WTC11 (cell line): ENCODE measurements around the gene RNF2. TPM values are rescaled to one million over a fixed set of nuclear protein-coding genes. Genes with fewer than 3 reads are reported as not detected.

Experiments
- CBFB ChIP-seq: sonication (generic); formaldehyde crosslinking; IDR thresholded peaks from 2 replicates; pipeline ENCODE4 v1.8.1; 2022; ENCODE audit warnings: mild to moderate bottlenecking, low read depth, missing genetic modification reagents
- CTCF ChIP-seq: fragments of 200-600 bp; IDR thresholded peaks from 2 replicates; pipeline ENCODE4 v1.8.0; 2022; ENCODE audit warnings: antibody characterized with exemption
- FOXK1 ChIP-seq: sonication (generic); formaldehyde crosslinking; IDR thresholded peaks from 2 replicates; pipeline ENCODE4 v1.8.0; 2022; ENCODE audit warnings: mild to moderate bottlenecking, moderate library complexity, missing genetic modification reagents
- GRHL2 ChIP-seq: fragments of 250-450 bp; sonication (Bioruptor Pico); IDR thresholded peaks from 2 replicates; pipeline ENCODE4 v1.8.0; 2022; ENCODE audit warnings: mild to moderate bottlenecking, moderate library complexity; ENCODE audit not compliant: insufficient replicate concordance, severe bottlenecking
- HMGA2 ChIP-seq: fragments of 250-450 bp; sonication (Bioruptor Pico); IDR thresholded peaks from 2 replicates; pipeline ENCODE4 v1.4.0; 2021; ENCODE audit warnings: mild to moderate bottlenecking, moderate library complexity
- MLX ChIP-seq: sonication (generic); formaldehyde crosslinking; IDR thresholded peaks from 2 replicates; pipeline ENCODE4 v1.8.1; 2023; ENCODE audit warnings: mild to moderate bottlenecking, missing genetic modification reagents, moderate library complexity
- MXD4 ChIP-seq: fragments of 250-450 bp; sonication (Bioruptor Pico); IDR thresholded peaks from 2 replicates; pipeline ENCODE4 v1.8.0; 2021; ENCODE audit warnings: mild to moderate bottlenecking, moderate library complexity, borderline replicate concordance
- NR3C1 ChIP-seq: sonication (generic); formaldehyde crosslinking; conservative IDR thresholded peaks from 2 replicates; pipeline ENCODE4 v1.8.1; 2023; ENCODE audit warnings: low read depth, mild to moderate bottlenecking, missing genetic modification reagents
- OVOL2 ChIP-seq: fragments of 250-450 bp; sonication (Bioruptor Pico); IDR thresholded peaks from 2 replicates; pipeline ENCODE4 v1.9.0; 2021; ENCODE audit warnings: mild to moderate bottlenecking, borderline replicate concordance
- SOX15 ChIP-seq: fragments of 250-450 bp; sonication (Bioruptor Pico); IDR thresholded peaks from 2 replicates; pipeline ENCODE4 v1.9.0; 2021; ENCODE audit warnings: mild to moderate bottlenecking
- ZNF416 ChIP-seq: fragments of 250-450 bp; sonication (Bioruptor Pico); IDR thresholded peaks from 2 replicates; pipeline ENCODE4 v1.9.0; 2021; ENCODE audit warnings: mild to moderate bottlenecking, inconsistent platforms
- ZNF532 ChIP-seq: fragments of 250-450 bp; sonication (Bioruptor Pico); IDR thresholded peaks from 2 replicates; pipeline ENCODE4 v1.9.0; 2021; ENCODE audit warnings: mild to moderate bottlenecking, borderline replicate concordance
- total RNA-seq: library from RNA; stranded (reverse); gene quantifications from 3 replicates; pipeline ENCODE4 v1.2.3, GENCODE V29; 2021
- TF ChIP-seq, protein P1 (sequence below): fragments of 250-450 bp; sonication (Bioruptor Pico); IDR thresholded peaks from 2 replicates; pipeline ENCODE4 v1.9.0; 2021; ENCODE audit warnings: mild to moderate bottlenecking
- TF ChIP-seq, protein P2 (sequence below): sonication (generic); formaldehyde crosslinking; IDR thresholded peaks from 2 replicates; pipeline ENCODE4 v1.8.0; 2022; ENCODE audit warnings: mild to moderate bottlenecking, missing genetic modification reagents
- TF ChIP-seq, protein P3 (sequence below): sonication (generic); formaldehyde crosslinking; IDR thresholded peaks from 2 replicates; pipeline ENCODE4 v1.8.1; 2022; ENCODE audit warnings: low read depth, mild to moderate bottlenecking, moderate library complexity, missing genetic modification reagents, borderline replicate concordance
- TF ChIP-seq, protein P4 (sequence below): fragments of 250-450 bp; sonication (Bioruptor Pico); IDR thresholded peaks from 2 replicates; pipeline ENCODE4 v1.9.0; 2021; ENCODE audit warnings: mild to moderate bottlenecking
- TF ChIP-seq, protein P5 (sequence below): sonication (generic); formaldehyde crosslinking; IDR thresholded peaks from 2 replicates; pipeline ENCODE4 v1.8.1; 2023; ENCODE audit warnings: mild to moderate bottlenecking, moderate library complexity, missing genetic modification reagents

RNF2 gene
- total RNA-seq, 1 experiment from 2014 or later = 37.3 TPM

DNA sequence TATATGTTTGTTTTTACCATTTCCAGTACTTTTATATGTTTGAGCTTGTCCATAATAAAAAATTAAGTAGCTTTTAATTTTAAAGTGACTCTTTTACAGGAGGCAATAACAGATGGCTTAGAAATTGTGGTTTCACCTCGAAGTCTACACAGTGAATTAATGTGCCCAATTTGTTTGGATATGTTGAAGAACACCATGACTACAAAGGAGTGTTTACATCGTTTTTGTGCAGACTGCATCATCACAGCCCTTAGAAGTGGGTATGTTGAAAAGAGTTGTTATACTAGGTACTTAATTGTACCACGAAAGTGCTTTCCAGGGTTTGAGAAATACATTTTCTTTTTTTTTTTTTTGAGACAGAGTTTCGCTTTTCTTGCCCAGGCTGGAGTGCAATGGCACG lies 46.1 kb downstream of the RNF2 start (continued):
- TF ChIP-seq ZNF532 (CRISPR knock-in tag) (no peak), NR3C1 (CRISPR knock-in tag) (no peak), SOX15 (CRISPR knock-in tag) (no peak), HMGA2 (CRISPR knock-in tag) (no peak), MXD4 (CRISPR knock-in tag) (no peak), ZNF416 (no peak), GRHL2 (CRISPR knock-in tag) (no peak), CTCF (no peak), FOXK1 (CRISPR knock-in tag) (no peak), CBFB (CRISPR knock-in tag) (no peak), MLX (CRISPR knock-in tag) (no peak), OVOL2 (no peak)
- TF ChIP-seq, protein P1, sequence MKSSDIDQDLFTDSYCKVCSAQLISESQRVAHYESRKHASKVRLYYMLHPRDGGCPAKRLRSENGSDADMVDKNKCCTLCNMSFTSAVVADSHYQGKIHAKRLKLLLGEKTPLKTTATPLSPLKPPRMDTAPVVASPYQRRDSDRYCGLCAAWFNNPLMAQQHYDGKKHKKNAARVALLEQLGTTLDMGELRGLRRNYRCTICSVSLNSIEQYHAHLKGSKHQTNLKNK (CRISPR knock-in tag) = no peak
- TF ChIP-seq, protein P2, sequence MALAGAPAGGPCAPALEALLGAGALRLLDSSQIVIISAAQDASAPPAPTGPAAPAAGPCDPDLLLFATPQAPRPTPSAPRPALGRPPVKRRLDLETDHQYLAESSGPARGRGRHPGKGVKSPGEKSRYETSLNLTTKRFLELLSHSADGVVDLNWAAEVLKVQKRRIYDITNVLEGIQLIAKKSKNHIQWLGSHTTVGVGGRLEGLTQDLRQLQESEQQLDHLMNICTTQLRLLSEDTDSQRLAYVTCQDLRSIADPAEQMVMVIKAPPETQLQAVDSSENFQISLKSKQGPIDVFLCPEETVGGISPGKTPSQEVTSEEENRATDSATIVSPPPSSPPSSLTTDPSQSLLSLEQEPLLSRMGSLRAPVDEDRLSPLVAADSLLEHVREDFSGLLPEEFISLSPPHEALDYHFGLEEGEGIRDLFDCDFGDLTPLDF (CRISPR knock-in tag) = no peak
- TF ChIP-seq, protein P3, sequence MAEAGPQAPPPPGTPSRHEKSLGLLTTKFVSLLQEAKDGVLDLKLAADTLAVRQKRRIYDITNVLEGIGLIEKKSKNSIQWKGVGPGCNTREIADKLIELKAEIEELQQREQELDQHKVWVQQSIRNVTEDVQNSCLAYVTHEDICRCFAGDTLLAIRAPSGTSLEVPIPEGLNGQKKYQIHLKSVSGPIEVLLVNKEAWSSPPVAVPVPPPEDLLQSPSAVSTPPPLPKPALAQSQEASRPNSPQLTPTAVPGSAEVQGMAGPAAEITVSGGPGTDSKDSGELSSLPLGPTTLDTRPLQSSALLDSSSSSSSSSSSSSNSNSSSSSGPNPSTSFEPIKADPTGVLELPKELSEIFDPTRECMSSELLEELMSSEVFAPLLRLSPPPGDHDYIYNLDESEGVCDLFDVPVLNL (CRISPR knock-in tag) = no peak
- TF ChIP-seq, protein P4, sequence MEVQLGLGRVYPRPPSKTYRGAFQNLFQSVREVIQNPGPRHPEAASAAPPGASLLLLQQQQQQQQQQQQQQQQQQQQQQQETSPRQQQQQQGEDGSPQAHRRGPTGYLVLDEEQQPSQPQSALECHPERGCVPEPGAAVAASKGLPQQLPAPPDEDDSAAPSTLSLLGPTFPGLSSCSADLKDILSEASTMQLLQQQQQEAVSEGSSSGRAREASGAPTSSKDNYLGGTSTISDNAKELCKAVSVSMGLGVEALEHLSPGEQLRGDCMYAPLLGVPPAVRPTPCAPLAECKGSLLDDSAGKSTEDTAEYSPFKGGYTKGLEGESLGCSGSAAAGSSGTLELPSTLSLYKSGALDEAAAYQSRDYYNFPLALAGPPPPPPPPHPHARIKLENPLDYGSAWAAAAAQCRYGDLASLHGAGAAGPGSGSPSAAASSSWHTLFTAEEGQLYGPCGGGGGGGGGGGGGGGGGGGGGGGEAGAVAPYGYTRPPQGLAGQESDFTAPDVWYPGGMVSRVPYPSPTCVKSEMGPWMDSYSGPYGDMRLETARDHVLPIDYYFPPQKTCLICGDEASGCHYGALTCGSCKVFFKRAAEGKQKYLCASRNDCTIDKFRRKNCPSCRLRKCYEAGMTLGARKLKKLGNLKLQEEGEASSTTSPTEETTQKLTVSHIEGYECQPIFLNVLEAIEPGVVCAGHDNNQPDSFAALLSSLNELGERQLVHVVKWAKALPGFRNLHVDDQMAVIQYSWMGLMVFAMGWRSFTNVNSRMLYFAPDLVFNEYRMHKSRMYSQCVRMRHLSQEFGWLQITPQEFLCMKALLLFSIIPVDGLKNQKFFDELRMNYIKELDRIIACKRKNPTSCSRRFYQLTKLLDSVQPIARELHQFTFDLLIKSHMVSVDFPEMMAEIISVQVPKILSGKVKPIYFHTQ (CRISPR knock-in tag) = no peak
- TF ChIP-seq, protein P5, sequence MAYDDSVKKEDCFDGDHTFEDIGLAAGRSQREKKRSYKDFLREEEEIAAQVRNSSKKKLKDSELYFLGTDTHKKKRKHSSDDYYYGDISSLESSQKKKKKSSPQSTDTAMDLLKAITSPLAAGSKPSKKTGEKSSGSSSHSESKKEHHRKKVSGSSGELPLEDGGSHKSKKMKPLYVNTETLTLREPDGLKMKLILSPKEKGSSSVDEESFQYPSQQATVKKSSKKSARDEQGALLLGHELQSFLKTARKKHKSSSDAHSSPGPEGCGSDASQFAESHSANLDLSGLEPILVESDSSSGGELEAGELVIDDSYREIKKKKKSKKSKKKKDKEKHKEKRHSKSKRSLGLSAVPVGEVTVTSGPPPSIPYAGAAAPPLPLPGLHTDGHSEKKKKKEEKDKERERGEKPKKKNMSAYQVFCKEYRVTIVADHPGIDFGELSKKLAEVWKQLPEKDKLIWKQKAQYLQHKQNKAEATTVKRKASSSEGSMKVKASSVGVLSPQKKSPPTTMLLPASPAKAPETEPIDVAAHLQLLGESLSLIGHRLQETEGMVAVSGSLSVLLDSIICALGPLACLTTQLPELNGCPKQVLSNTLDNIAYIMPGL (CRISPR knock-in tag) = no peak
